Mammary epithelial cell (primary cell): ENCODE data around the gene CDH5.

Source experiments
- EZH2 ChIP-seq: IDR thresholded peaks from 2 replicates; pipeline ENCODE4 v1.6.1; 2012; ENCODE audit warnings: low read length, inconsistent platforms, borderline replicate concordance
- TF ChIP-seq, protein P1 (sequence below), 2 donors: IDR thresholded peaks in 1 of 2; conservative IDR thresholded peaks in 1 of 2; 2 replicates each; pipeline ENCODE4 v1.5.1; 2011 to 2012; ENCODE audit warnings: inconsistent platforms in 2 of 2, low read length in 2 of 2, mild to moderate bottlenecking in 2 of 2, control low read depth in 1 of 2, low read depth in 1 of 2; ENCODE audit not compliant: insufficient read depth in 1 of 2; ENCODE audit errors: extremely low read depth in 1 of 2

DNA sequence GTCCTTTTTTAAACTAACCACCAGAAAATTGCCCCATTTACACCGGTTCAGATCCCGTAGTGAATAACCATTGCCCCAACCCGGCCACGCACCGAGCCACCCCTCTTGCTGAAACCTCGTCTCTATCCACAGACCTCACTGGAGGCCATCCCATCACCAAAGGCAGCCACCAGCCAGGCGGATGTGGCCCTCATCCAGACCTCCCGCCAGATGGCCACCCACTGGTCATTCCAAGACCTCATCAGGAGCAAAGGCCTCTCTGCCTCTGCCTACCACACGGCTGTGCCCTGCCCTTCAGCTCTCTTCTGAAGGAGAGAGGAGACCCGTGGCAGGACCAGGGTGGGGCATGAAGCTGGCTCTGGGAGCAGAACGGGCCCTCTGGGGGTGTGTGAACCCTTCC, 38.2 kb upstream of the CDH5 start:
- TF ChIP-seq, protein P1, sequence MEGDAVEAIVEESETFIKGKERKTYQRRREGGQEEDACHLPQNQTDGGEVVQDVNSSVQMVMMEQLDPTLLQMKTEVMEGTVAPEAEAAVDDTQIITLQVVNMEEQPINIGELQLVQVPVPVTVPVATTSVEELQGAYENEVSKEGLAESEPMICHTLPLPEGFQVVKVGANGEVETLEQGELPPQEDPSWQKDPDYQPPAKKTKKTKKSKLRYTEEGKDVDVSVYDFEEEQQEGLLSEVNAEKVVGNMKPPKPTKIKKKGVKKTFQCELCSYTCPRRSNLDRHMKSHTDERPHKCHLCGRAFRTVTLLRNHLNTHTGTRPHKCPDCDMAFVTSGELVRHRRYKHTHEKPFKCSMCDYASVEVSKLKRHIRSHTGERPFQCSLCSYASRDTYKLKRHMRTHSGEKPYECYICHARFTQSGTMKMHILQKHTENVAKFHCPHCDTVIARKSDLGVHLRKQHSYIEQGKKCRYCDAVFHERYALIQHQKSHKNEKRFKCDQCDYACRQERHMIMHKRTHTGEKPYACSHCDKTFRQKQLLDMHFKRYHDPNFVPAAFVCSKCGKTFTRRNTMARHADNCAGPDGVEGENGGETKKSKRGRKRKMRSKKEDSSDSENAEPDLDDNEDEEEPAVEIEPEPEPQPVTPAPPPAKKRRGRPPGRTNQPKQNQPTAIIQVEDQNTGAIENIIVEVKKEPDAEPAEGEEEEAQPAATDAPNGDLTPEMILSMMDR (conservative IDR thresholded peaks at IDR 0.05 in 1 of 2, IDR thresholded peaks at IDR 0.05 in 1 of 2; ENCODE audit: extremely low read depth in 1 of 2, insufficient read depth in 1 of 2, low read depth in 1 of 2, low read length in 2 of 2) = no peak
- no peak for TF ChIP-seq EZH2
